Ascending aorta (tissue), 2 donors: ENCODE data around the gene ZFP36L1. TPM values are rescaled to one million over a fixed set of nuclear protein-coding genes. Genes with fewer than 3 reads are reported as not detected.

Experiments
- DNase-seq, 2 donors: peaks; one replicate each; pipeline ENCODE4 v3.0.0-alpha.2; 2019; ENCODE audit warnings: low spot score in 2 of 2
- H3K27ac ChIP-seq, 2 donors: fragments of 200-600 bp; sonication (generic); one replicate each; pipeline ENCODE4 v1.5.1; 2016 to 2017; ENCODE audit warnings: mild to moderate bottlenecking in 1 of 2
- H3K27me3 ChIP-seq: fragments of 200-600 bp; sonication (generic); one replicate; pipeline ENCODE4 v1.5.1; 2017
- H3K36me3 ChIP-seq, 2 donors: fragments of 200-600 bp; sonication (generic); one replicate each; pipeline ENCODE4 v1.5.1; 2016
- H3K4me1 ChIP-seq, 2 donors: fragments of 200-600 bp; sonication (generic); one replicate each; pipeline ENCODE4 v1.5.1; 2016 to 2017; ENCODE audit warnings: mild to moderate bottlenecking in 1 of 2
- H3K4me3 ChIP-seq, 2 donors: fragments of 200-600 bp; sonication (generic); one replicate each; pipeline ENCODE4 v1.5.1; 2016 to 2017; ENCODE audit warnings: mild to moderate bottlenecking in 1 of 2
- H3K9me3 ChIP-seq, 2 donors: fragments of 200-600 bp; sonication (generic); one replicate each; pipeline ENCODE4 v1.5.1; 2016
- intact Hi-C: fragments of 100-400 bp; cut with DNase I; formaldehyde crosslinking; loops from one replicate; pipeline ENCODE4 v1.15.1; 2023
- total RNA-seq: library from RNA; depleted of rRNA; stranded (reverse); fragments of >200 nt; gene quantifications from one replicate; pipeline ENCODE4 v1.1.0, GENCODE V29; 2016
- TF ChIP-seq, protein P1 (sequence below), 3 experiments: fragments of 200-600 bp in 2 of 3; fragments of 450-650 bp in 1 of 3; sonication (generic) in 2 of 3; IDR thresholded peaks; one replicate each; pipeline ENCODE4 v1.5.1; 2016 to 2019; ENCODE audit warnings: antibody characterized with exemption in 3 of 3, mild to moderate bottlenecking in 1 of 3, moderate library complexity in 1 of 3

Gene ZFP36L1
- total RNA-seq, 1 donor from 2014 or later: 772 TPM

DNA sequence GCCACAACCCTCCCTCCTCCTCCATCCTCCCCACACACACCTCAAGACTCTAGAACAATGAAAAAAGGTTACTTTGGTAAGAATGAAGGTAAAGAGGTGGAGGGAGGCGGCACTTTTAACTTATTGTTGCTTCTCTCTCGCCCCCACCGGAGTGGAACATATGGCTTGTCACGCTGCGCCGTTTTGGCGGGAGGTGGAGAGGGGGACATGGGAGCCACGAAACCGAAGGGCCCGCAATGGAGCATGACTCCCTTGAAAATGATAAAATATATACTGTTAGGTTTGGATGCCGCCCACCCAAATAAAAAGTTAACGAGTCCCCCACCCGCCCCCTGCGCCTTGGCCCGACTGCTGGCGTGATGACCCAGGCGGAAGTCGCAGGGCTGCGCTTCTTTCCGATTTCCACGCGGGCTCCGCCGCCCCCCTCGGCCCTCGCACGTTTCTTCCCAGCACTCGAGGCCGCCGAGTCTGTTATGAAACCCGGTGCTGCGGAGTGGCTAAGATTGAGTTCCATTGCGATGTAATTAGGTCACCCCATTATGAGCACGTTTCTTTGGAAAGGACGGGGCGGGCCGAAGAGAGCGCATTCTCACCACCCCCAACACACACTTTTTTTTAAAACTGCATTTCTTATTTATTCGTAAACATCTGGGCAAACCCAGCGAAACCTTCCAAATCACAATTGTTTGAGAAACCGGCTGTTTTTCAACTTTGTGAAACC lies 1.4 kb upstream of the ZFP36L1 start:
- intact Hi-C loops: loop anchor here (2.0 to 5.0 kb wide), 3 partner anchors 148 to 853 kb away; no protein-coding TSS in a partner anchor
- H3K27me3 ChIP-seq: no peaks in the 10 kb centered on the region
- H3K36me3 ChIP-seq: peaks cover 11 to 14% of the 10 kb centered on the region in 2 donors
- peaks cover 0 to 15% of the 10 kb centered on the region in 2 donors for H3K4me1 ChIP-seq
- peak; percentile 72 to 97 for DNase-seq
- no peaks in the 10 kb centered on the region for H3K9me3 ChIP-seq
- TF ChIP-seq, protein P1, sequence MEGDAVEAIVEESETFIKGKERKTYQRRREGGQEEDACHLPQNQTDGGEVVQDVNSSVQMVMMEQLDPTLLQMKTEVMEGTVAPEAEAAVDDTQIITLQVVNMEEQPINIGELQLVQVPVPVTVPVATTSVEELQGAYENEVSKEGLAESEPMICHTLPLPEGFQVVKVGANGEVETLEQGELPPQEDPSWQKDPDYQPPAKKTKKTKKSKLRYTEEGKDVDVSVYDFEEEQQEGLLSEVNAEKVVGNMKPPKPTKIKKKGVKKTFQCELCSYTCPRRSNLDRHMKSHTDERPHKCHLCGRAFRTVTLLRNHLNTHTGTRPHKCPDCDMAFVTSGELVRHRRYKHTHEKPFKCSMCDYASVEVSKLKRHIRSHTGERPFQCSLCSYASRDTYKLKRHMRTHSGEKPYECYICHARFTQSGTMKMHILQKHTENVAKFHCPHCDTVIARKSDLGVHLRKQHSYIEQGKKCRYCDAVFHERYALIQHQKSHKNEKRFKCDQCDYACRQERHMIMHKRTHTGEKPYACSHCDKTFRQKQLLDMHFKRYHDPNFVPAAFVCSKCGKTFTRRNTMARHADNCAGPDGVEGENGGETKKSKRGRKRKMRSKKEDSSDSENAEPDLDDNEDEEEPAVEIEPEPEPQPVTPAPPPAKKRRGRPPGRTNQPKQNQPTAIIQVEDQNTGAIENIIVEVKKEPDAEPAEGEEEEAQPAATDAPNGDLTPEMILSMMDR (IDR thresholded peaks at IDR 0.05): no peak
- H3K4me3 ChIP-seq: peak overlapping the region; percentile 77 to 92
- peak overlapping the region; percentile 100 for H3K27ac ChIP-seq

DNA sequence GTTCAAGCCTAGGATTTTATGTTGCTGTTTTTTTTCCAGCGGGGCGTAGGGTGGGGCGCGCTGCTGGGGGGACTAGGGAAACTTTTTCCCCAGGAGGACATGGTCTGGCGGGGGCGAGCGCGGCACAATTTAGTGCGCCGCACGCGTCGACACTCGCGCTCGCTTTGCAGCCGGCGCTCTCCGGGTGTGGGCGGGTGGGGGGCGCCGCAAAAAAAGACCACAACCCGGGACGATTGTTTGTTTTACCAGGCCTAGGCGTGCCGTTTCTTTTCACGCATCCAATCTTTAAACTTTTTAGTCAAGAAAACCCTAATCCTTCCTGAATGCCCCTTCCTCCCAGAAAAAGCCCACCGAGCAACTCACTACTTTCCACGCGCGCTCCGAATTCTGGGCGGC lies 865 bp upstream of the ZFP36L1 start:
- peaks cover 11 to 18% of the 10 kb centered on the region in 2 donors for H3K36me3 ChIP-seq
- intact Hi-C loops: loop anchor here (2.0 to 5.0 kb wide), 4 partner anchors 149 to 853 kb away; no protein-coding TSS in a partner anchor
- peak overlapping the region; percentile 100 for H3K27ac ChIP-seq
- peaks cover 0 to 18% of the 10 kb centered on the region in 2 donors for H3K4me1 ChIP-seq
- TF ChIP-seq, protein P1 (IDR thresholded peaks at IDR 0.05): no peak
- H3K9me3 ChIP-seq: no peaks in the 10 kb centered on the region
- H3K27me3 ChIP-seq: no peaks in the 10 kb centered on the region
- no peak for DNase-seq
- H3K4me3 ChIP-seq: peak overlapping the region; percentile 77 to 92

DNA sequence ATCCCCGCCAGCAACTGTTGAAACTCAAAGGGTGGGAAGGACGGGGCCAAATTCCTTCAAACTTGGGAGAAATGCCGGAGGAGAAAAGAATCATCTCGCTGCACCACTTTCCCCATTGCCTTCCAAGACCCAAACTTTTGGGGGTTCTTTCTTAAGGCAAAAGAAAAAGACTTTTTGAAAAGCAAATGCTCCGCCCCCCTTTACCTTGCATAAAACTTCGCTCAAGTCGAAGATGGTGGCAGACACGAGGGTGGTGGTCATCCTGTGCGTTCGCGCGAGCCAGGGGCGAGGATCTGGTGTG lies 239 bp downstream of the ZFP36L1 start:
- Histone ChIP-seq H3K4me3 (peak overlapping the region; percentile 77 to 92), H3K36me3 (peaks cover 11 to 20% of the 10 kb centered on the region in 2 donors), H3K27me3 (no peaks in the 10 kb centered on the region), H3K27ac (peak overlapping the region; percentile 100), H3K9me3 (no peaks in the 10 kb centered on the region), H3K4me1 (peaks cover 0 to 25% of the 10 kb centered on the region in 2 donors)
- TF ChIP-seq, protein P1 (IDR thresholded peaks at IDR 0.05): no peak
- intact Hi-C loops: loop anchor here (2.0 to 5.0 kb wide), 3 partner anchors 150 to 650 kb away; no protein-coding TSS in a partner anchor
- no peak for DNase-seq

DNA sequence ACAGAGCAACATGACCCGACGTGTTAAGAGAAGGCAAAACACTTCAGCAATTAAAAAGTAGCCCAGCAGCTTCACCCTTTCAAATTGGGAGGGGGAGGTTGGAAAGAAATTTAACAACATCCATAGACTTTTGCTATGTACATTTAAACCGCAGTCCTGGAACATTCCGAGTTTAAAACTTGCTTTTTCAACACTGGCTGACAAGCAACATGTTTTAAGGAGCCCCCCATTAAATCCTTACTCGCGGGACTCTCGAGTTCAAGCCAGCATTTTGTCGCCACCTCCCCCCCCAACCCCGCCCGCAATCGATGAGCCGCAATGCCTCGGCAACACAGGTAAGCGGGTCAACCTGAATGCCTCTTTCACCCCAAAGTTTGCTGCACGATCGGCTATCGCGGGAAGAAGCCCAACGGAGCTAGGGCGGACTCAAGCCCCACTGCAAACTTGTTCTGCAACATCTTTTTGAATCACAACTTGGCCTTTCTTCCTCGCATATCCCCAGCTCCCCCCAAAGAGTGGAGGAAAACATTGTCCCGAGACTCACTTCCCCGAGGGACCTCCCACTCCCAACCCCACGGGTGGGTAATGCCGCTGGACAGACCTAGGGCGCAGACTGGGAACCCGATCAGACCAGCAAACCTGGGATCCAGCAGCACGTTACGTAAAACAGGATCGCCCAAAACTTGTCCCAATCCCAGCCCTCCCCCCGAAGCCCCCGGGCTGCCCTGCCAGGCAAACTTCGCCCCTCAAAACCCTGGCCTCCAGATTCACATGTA lies 777 bp downstream of the ZFP36L1 start:
- peaks cover 0 to 31% of the 10 kb centered on the region in 2 donors for H3K4me1 ChIP-seq
- no peaks in the 10 kb centered on the region for H3K9me3 ChIP-seq
- H3K36me3 ChIP-seq: peaks cover 11 to 25% of the 10 kb centered on the region in 2 donors
- H3K4me3 ChIP-seq: peak overlapping the region; percentile 77 to 92
- peak in 1 of 2 donors; percentile 68 for DNase-seq
- intact Hi-C loops: loop anchor here (2.0 to 5.0 kb wide), 4 partner anchors 150 to 650 kb away; no protein-coding TSS in a partner anchor
- no peaks in the 10 kb centered on the region for H3K27me3 ChIP-seq
- TF ChIP-seq, protein P1 (IDR thresholded peaks at IDR 0.05): no peak
- H3K27ac ChIP-seq: peak overlapping the region; percentile 100

DNA sequence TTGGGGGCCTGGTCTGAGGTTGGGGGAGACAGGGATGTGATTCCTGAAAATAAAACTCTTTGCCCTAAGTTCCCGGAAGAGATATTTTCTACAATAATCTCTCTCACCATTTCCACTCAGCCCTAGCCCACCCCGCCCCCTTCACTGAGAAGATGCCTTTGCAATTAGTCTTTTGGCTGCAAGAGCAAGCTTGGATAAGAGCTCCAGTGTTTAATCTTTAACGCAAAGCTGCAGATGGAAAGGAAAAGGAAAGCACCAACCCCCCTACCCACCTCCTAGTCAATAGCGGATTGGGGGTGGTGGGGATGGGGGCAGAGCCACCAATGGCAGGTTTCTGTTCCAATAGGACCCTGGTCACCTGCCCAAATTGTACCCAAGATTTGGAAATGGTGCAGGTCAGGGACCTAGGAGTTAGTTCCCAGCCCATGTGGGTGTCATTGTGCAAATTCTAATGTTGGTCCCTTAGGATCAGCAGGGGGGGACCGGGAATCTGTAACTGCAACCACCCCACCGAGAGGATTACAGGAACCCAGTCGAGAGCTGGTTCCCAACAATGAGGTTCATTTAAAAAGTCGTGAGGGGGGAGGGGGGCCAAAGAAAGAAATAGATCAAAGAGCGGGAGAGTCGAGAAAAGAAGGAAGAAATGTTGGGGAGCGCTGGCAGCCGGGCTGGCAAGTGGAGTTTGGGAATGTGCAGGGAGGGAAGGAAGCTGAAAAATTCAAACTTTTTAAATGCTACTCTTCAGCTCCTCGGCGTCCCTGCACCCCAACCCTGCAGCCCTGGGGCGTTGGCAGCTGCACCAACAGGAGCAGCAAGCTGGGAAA lies 1.6 kb downstream of the ZFP36L1 start:
- no peaks in the 10 kb centered on the region for H3K9me3 ChIP-seq
- H3K4me3 ChIP-seq: peak overlapping the region; percentile 77 to 92
- H3K27me3 ChIP-seq: no peaks in the 10 kb centered on the region
- intact Hi-C loops: loop anchor here (2.0 to 5.0 kb wide), 3 partner anchors 151 to 649 kb away; no protein-coding TSS in a partner anchor
- TF ChIP-seq, protein P1 (IDR thresholded peaks at IDR 0.05): no peak
- peak in 1 of 2 donors; percentile 62 for DNase-seq
- peaks cover 0 to 28% of the 10 kb centered on the region in 2 donors for H3K4me1 ChIP-seq
- peak overlapping the region; percentile 100 for H3K27ac ChIP-seq
- H3K36me3 ChIP-seq: peaks cover 11 to 29% of the 10 kb centered on the region in 2 donors
